Activated naive CD8-positive, alpha-beta T cell (primary cell): ENCODE data around the gene AZIN2.
"Not testable (repeated sequence)": the region's sequence is repeated elsewhere in the genome, so short reads cannot be mapped to it uniquely, and the experiment has no call there.

Experiments used
- H3K27ac Mint-ChIP-seq: one replicate; pipeline ENCODE4 v1.8.0; 2021; ENCODE audit warnings: mixed read lengths
- H3K27me3 Mint-ChIP-seq: one replicate; pipeline ENCODE4 v1.8.0; 2021; ENCODE audit warnings: mixed read lengths
- H3K36me3 Mint-ChIP-seq: one replicate; pipeline ENCODE4 v1.8.0; 2021; ENCODE audit warnings: mixed read lengths
- H3K4me1 Mint-ChIP-seq: one replicate; pipeline ENCODE4 v1.8.0; 2021; ENCODE audit warnings: low read depth, mixed read lengths
- H3K4me3 Mint-ChIP-seq: one replicate; pipeline ENCODE4 v1.8.0; 2021; ENCODE audit warnings: mild to moderate bottlenecking, mixed read lengths
- H3K9me3 Mint-ChIP-seq: one replicate; pipeline ENCODE4 v1.8.0; 2021; ENCODE audit warnings: low read depth, mixed read lengths

Gene AZIN2

DNA sequence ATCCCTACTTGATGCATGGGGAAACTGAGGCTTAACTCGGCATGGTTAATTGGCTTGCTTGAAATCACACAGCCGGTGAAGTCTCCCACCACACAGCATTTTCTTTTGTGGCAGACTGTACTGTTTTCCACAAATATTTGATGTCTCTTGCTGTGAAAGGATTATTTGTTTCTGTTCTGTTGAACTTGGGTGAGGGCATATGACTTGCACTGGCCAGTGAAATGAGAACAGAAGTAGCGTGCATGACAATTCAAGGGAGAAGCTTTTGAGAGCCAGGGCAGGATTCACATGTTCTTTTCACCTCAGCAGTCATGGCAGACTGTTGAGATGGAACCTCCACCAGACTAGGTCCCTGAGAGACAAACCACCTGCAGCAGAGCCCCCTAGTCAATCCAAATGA is 32.5 kb upstream of the AZIN2 start:
- Mint-ChIP-seq H3K4me1 (no peaks in the 10 kb centered on the region), H3K36me3 (peaks cover 2% of the 10 kb centered on the region), H3K27me3 (no peaks in the 10 kb centered on the region), H3K9me3 (no peaks in the 10 kb centered on the region), H3K4me3 (no peak overlapping the region), H3K27ac (no peak overlapping the region)

DNA sequence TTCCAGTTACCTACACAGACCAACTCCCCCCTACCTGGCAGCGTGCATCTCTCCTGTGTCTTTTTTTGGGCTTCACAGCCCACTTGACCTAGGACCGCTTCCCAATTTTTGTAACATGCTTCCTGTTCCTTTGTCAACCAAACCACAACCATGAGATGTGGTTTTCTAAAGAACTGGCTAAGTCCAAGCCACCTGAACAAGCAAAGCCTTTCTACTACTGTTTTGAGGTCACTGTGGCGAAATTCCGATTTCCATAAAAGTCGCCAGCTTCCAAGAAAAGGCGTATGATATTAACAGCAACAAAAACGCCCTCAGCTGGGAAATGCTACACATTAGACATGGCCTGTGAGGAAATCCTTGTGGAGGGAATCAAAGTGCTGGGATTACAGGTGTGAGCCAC is 31.6 kb upstream of the AZIN2 start:
- no peak overlapping the region for H3K4me3 Mint-ChIP-seq
- H3K27me3 Mint-ChIP-seq: no peaks in the 10 kb centered on the region
- H3K27ac Mint-ChIP-seq: no peak overlapping the region
- no peaks in the 10 kb centered on the region for H3K9me3 Mint-ChIP-seq
- H3K4me1 Mint-ChIP-seq: no peaks in the 10 kb centered on the region
- H3K36me3 Mint-ChIP-seq: peaks cover 2% of the 10 kb centered on the region

DNA sequence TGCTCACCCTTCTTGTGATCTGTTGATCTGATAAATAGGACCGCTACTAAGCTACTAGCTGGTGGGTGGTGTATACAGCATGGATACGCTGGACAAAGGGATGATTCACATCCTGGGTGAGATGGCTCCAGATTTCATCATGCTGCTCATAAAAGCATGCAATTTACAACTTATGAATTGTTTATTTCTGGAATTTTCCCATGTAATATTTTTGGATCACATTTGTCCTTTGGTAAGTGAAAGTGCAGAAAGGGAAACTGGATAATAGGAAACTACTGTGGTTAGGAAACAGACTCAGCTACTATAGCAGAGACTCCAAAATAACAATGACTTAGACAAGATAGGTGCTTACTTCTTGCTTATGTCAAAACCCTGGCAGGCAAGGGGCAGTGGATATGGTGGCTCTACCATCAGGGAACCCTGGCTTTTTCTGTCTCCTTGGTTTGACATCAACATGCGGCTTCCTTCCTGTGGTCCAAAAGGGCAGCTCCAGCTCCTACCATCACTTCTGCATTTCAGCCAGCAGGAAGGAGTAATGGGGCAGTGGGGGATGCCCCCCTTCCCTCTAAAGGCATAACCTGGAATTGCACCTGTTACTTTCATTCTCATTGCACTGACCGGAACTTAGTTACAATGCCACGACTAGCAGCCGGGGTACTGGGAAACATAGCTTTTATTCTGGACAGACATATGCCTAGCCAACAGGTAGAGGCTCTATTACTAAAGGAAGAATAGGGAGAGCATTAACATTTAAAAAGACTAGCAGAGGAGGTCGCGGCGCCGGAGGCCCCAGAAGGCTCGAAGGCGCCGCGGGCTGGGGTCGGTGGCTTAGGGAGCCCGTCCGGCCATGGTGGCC is 30.5 kb upstream of the AZIN2 start:
- no peaks in the 10 kb centered on the region for H3K4me1 Mint-ChIP-seq
- H3K27ac Mint-ChIP-seq: no peak overlapping the region
- H3K36me3 Mint-ChIP-seq: peaks cover 2% of the 10 kb centered on the region
- no peaks in the 10 kb centered on the region for H3K9me3 Mint-ChIP-seq
- no peak overlapping the region for H3K4me3 Mint-ChIP-seq
- no peaks in the 10 kb centered on the region for H3K27me3 Mint-ChIP-seq

DNA sequence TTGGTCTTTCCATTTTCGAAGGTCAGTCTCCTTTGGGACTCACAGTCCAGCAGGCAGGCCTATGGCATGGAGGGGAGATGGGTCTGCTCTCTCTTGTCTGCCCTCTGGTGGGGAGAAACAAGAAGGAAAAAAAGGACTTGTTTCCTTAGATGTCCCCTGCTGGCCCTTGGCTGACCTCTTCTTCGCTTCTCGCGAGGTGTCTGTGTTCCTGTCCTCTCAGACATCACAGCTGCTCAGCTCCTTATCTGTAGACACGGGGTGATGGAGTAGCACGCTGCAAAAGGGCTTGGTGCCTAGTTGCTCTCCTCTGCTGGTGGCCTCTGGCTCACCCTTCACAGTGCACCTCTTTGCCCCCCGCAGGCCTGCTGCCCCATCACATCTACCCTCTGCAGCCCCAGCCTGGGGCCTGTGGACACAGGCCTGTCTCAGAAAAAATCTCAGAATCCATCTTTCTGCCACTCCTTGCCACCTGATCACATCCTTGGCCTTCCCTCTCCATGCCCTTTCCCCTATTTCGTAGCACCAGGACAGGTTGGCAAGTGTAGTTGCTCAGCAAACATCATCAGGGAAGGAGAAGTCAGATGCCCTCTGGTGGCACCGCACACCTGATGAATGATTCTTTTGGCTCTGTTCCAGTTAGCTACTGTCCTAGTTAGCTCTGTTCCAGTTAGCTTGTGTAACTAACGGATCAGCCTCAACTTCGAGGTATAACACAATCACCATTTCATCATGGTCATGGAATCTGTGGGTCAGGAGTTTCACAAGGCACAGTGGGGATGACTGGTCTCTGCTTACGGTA is 25.5 kb upstream of the AZIN2 start:
- H3K27me3 Mint-ChIP-seq: no peaks in the 10 kb centered on the region
- no peaks in the 10 kb centered on the region for H3K9me3 Mint-ChIP-seq
- no peaks in the 10 kb centered on the region for H3K4me1 Mint-ChIP-seq
- H3K4me3 Mint-ChIP-seq: no peak overlapping the region
- H3K36me3 Mint-ChIP-seq: no peaks in the 10 kb centered on the region
- H3K27ac Mint-ChIP-seq: no peak overlapping the region

DNA sequence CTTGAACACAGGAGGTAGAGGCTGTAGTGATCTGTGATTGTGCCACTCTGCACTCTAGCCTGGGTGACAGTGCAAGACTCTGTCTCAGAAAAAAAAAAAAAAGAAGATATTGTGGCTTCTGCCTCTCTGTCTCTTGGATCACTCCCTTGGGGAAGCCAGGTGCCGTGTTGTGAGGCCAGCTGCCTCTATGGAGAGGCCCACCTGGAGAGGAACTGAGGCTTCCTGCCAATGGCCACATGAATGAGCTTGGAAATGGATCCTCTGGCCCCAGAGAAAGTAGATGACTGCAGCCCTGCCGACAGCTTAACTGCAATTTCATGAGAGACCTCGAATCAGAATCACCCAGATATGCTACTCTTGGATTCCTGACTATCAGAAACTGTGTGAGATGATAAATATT is 24.5 kb upstream of the AZIN2 start:
- Mint-ChIP-seq H3K36me3 (no peaks in the 10 kb centered on the region), H3K4me3 (no peak overlapping the region), H3K4me1 (no peaks in the 10 kb centered on the region), H3K27me3 (no peaks in the 10 kb centered on the region), H3K9me3 (peaks cover under 1% of the 10 kb centered on the region), H3K27ac (no peak overlapping the region)

DNA sequence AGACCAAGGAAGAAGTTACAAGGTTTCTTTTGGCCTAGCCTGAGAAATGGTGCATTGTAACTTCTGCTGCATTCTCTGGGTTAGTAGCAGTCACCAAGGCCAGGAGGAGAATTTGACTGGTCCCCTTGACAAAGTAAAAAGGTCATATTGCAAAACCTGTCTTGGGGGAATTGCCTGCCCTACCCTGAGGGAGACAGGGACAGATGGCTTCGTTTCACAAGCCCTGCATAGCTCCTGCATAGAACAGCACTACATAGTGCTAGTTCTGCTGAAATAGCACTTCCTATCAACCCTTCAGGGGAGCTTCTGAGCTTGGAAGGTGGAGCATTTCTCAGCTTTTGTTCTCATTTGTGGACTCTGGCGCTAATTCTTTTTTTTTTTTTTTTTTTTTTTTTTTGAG is 23.9 kb upstream of the AZIN2 start:
- no peaks in the 10 kb centered on the region for H3K4me1 Mint-ChIP-seq
- H3K27ac Mint-ChIP-seq: no peak overlapping the region
- no peak overlapping the region for H3K4me3 Mint-ChIP-seq

DNA sequence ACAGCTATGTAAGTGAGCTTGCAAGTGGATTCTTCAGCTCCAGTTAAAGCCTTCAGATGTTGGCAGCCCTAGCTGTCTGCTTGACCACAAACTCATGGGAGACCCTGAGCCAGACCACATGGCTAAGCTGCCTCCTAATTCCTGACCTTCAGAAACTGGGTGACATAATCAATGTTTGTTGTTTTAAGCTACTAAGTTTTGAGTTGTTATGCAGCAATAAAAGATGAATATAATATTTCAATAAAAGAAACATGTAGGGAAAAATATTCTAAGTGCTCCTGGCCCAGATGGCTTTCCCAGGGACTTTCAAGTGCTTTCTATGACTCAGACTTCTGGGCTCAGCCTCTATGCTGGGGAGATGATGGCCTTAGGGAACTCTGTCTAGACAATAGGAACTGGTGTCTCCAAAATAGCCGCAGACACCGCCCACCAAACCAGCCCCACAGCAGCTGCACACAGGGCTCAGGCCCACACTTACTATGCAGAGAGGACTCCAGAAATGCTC is 20.3 kb upstream of the AZIN2 start:
- Mint-ChIP-seq H3K36me3 (peaks cover 20% of the 10 kb centered on the region), H3K27me3 (no peaks in the 10 kb centered on the region), H3K4me3 (no peak overlapping the region), H3K27ac (no peak overlapping the region), H3K9me3 (peaks cover 22% of the 10 kb centered on the region), H3K4me1 (no peaks in the 10 kb centered on the region)

More for the DNA sequence above, 23.9 kb upstream of the AZIN2 start:
- Mint-ChIP-seq H3K27me3 (no peaks in the 10 kb centered on the region), H3K36me3 (peaks cover 5% of the 10 kb centered on the region), H3K9me3 (peaks cover 6% of the 10 kb centered on the region)

DNA sequence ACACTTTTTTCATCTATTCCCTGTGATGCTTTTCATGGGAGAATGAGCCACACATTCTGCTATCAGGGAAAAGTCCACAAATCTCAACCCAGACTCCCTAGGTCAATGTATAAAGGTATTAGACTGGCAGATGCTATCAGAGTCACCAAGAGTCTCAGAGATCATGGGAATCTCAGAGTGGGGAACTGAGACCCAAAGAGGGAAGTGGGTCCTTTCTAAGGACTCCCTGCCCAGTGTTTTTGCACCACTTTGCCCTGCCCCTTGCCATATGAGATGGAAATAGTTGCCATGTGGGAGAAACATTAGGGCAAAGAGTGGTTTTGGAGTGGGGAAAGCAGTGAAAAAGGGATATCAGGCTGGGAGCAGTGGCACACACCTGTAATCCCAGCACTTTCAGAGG is 19.1 kb upstream of the AZIN2 start:
- H3K4me1 Mint-ChIP-seq: no peaks in the 10 kb centered on the region
- peaks cover 22% of the 10 kb centered on the region for H3K9me3 Mint-ChIP-seq
- no peaks in the 10 kb centered on the region for H3K27me3 Mint-ChIP-seq
- H3K36me3 Mint-ChIP-seq: peaks cover 26% of the 10 kb centered on the region
- no peak overlapping the region for H3K27ac Mint-ChIP-seq
- no peak overlapping the region for H3K4me3 Mint-ChIP-seq

DNA sequence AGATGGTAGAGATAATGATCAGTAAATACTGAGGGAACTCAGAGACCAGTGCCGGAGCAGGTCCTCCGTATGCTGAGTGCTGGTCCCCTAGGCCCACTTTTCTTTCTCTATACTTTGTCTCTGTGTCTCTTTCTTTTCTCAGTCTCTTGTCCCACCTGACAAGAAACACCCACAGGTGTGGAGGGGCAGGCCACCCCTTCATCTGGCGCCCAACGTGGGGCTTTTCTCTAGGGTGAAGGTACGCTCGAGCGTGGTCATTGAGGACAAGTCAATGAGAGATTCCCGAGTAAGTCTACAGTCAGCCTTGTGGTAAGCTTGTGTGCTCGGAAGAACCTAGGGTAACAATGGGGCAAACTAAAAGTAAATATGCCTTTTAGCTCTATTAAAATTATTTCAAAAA is 16.7 kb upstream of the AZIN2 start:
- Mint-ChIP-seq H3K36me3 (peaks cover 34% of the 10 kb centered on the region), H3K9me3 (peaks cover 30% of the 10 kb centered on the region)
- H3K4me1 Mint-ChIP-seq, H3K4me3 Mint-ChIP-seq, H3K27ac Mint-ChIP-seq, H3K27me3 Mint-ChIP-seq: not testable (repeated sequence)

DNA sequence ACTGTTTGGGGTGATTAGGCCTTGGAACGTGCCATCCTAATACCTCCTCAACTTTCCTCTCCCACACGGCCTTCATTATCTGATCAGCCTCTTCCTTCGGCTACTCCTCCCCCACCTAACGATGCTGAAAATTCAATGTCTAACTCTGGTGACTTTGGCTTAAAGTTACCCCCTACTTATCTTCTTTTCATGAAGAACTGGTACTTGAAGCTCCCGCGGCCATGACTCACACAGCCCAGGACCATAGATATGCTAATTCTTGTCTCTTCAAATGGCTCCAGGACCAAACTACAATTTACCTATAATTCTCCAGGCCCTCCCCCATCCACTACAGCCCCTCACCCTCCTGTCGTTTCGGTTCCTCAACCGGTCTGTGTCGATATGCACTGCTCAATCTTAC is 15.7 kb upstream of the AZIN2 start:
- H3K27ac Mint-ChIP-seq: no peak overlapping the region
- H3K9me3 Mint-ChIP-seq: peaks cover 30% of the 10 kb centered on the region

DNA sequence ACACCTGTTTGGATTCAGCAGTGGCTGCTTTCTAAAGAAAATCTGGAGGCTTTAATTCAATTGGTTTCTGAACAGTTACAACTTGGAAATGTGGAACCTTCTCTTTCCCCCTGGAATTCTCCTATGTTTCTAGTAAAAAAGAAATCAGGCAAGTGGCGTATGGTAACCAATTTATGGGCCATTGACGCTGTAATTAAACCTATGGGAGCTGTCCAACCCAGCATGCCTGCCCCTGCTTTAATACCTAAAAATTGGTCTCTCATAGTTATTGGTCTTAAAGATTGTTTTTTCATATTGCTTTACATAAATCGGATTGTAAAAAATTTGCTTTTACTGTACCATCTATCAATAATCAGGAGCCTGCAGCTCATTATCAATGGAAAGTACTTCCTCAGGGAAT is 14.5 kb upstream of the AZIN2 start:
- H3K4me1 Mint-ChIP-seq, H3K27ac Mint-ChIP-seq, H3K27me3 Mint-ChIP-seq, H3K4me3 Mint-ChIP-seq: not testable (repeated sequence)
- Mint-ChIP-seq H3K9me3 (peaks cover 29% of the 10 kb centered on the region), H3K36me3 (peaks cover 34% of the 10 kb centered on the region)

More for the DNA sequence above, 15.7 kb upstream of the AZIN2 start:
- Mint-ChIP-seq H3K4me3 (no peak overlapping the region), H3K4me1 (no peaks in the 10 kb centered on the region), H3K36me3 (peaks cover 34% of the 10 kb centered on the region), H3K27me3 (peaks cover 2% of the 10 kb centered on the region)

DNA sequence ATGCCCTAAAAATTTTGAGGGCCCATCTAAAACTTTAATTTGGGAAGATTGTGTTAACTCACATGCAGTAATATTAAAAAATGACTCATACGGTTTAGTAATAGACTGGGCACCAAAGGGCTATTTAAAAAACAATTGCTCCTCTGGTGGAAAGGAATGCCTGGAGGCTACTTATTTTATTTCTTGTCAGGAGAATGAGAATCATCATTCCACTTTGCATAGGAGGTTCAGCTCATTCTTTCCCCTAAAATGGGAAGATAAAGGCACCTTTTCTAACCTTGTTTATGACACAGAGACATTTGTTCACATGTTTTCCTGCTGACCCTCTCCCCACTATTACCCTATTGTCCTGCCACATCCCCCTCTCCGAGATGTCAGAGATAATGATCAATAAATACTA is 12.8 kb upstream of the AZIN2 start:
- not testable (repeated sequence) for H3K4me3 Mint-ChIP-seq, H3K27me3 Mint-ChIP-seq, H3K4me1 Mint-ChIP-seq, H3K27ac Mint-ChIP-seq
- peaks cover 22% of the 10 kb centered on the region for H3K9me3 Mint-ChIP-seq
- peaks cover 28% of the 10 kb centered on the region for H3K36me3 Mint-ChIP-seq

DNA sequence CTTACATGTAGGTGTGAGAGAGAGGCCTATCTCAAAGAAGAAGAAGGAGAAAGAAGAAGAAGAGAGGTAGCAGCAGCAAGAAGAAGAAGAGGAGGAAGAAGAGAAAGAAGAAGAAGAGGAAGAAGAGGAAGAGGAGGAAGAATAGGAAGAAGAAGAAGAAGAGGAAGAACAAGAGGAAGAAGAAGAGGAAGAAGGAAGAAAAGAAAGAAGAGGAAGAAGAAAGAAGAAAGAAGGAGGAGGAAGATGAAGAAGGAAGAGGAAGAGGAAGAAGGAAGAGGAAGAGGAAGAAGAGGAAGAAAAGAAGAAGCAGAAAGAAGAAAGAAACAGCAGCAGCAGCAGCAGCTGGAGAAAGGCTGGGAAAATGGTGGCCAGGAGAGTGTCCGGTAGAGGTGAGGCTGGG is 10.3 kb upstream of the AZIN2 start:
- peaks cover 13% of the 10 kb centered on the region for H3K36me3 Mint-ChIP-seq
- no peaks in the 10 kb centered on the region for H3K4me1 Mint-ChIP-seq
- no peak overlapping the region for H3K4me3 Mint-ChIP-seq
- peaks cover 2% of the 10 kb centered on the region for H3K27me3 Mint-ChIP-seq
- H3K9me3 Mint-ChIP-seq: peaks cover 9% of the 10 kb centered on the region
- H3K27ac Mint-ChIP-seq: no peak overlapping the region

DNA sequence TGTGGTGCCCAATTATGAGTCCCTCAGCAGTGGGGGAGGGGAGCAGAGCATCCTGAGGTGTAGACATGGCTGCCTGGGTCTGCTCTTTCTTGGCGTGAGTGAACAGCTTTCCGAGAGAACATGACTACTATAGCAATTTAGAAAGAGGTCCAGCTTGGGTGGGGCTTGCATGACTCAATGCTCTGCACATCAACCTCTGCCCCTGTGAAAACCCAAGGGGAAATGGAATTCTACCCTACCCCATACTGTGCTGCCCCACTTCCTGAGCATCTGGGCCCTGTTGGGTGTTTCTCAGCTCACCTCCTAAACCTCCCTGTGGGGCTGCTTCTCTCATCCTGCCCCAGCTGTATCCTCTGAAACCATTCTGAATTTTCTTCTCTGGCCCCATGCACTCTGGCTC is 8.2 kb upstream of the AZIN2 start:
- Mint-ChIP-seq H3K4me3 (no peak overlapping the region), H3K27ac (no peak overlapping the region)

DNA sequence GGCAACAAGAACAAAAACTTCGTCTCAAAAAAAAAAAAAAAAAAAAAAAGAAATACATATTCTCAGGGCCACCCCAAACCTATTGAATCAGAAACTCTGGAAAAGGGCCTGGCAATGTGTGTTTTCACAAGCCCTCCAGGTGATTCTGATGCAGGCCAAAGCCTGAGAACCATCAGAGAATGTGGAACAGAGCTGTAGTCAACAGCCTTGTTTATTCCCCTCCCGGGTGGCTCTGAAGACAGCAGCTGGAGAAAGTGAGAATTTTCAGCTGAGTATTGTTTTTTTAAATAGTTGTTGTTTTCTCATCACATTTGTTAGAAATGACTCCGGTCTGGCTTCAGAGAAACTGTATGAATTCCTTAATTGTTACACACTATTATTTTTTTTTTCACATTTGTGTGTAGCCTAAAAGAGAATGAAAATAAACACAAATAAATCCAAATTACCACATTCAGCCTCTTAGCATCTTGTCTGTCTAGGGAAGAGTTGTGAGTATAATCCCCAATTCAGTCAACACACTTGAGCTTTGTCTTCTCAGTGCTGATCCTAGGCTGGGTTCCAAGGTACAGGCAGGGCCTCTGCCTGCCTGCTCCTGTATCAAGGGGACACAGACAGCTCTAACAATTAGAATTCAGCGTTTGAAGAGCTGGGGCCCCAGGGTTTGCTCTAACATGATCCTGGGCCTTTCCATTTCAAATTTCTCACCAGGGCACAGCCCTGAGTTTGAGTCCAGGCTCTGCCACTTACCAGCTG is 6.6 kb upstream of the AZIN2 start:
- no peak overlapping the region for H3K4me3 Mint-ChIP-seq
- no peaks in the 10 kb centered on the region for H3K27me3 Mint-ChIP-seq
- no peaks in the 10 kb centered on the region for H3K9me3 Mint-ChIP-seq
- H3K36me3 Mint-ChIP-seq: peaks cover 2% of the 10 kb centered on the region
- no peak overlapping the region for H3K27ac Mint-ChIP-seq
- H3K4me1 Mint-ChIP-seq: no peaks in the 10 kb centered on the region

More for the DNA sequence above, 8.2 kb upstream of the AZIN2 start:
- Mint-ChIP-seq H3K4me1 (no peaks in the 10 kb centered on the region), H3K36me3 (peaks cover 3% of the 10 kb centered on the region), H3K27me3 (no peaks in the 10 kb centered on the region), H3K9me3 (peaks cover under 1% of the 10 kb centered on the region)
